ENCODE results near the gene COL6A1. TPM values are rescaled to one million over a fixed set of nuclear protein-coding genes. Genes with fewer than 3 reads are reported as not detected.
A peak's percentile ranks its signal among the peaks of the same experiment; 100 is the strongest.

The COL6A1 gene
- total RNA-seq, 3 donors from 2014 or later (not counting 1 experiment from before 2014, with no cell fraction given), result 1.0 to 5.2 (median 2.5) TPM

- ATAC-seq (no peak), DNase-seq (no peak)
- no peak overlapping the region for H3K4me3 ChIP-seq (ENCODE audit: low read length)
- H3K36me3 Mint-ChIP-seq, result no peaks in the 10 kb centered on the region
- H3K27me3 Mint-ChIP-seq (ENCODE audit: low read depth in 2 of 2), result peaks cover 0 to 5% of the 10 kb centered on the region in 2 donors
- no peak overlapping the region for H3K27ac ChIP-seq (ENCODE audit: low read length)
- H3K4me1 ChIP-seq (ENCODE audit: control insufficient read depth, insufficient read depth, low read length), result no peaks in the 10 kb centered on the region
- no peak overlapping the region for H3K4me3 Mint-ChIP-seq
- intact Hi-C loops (cut with micrococcal nuclease), result no loop called here
- WGBS (ENCODE audit: insufficient coverage), result 93% methylated on average over 52 of the region's 52 CpGs
- no peaks in the 10 kb centered on the region for H3K27me3 ChIP-seq (ENCODE audit: control insufficient read depth, insufficient read depth, low read length)
- no peak for TF ChIP-seq CTCF (IDR thresholded peaks at IDR 0.05)
- H3K9me3 Mint-ChIP-seq, result no peaks in the 10 kb centered on the region
- no peak overlapping the region for H3K27ac Mint-ChIP-seq
- no peaks in the 10 kb centered on the region for H3K9me3 ChIP-seq (ENCODE audit: control insufficient read depth, insufficient read depth, low read length)
- H3K36me3 ChIP-seq (ENCODE audit: control insufficient read depth, insufficient read depth, low read length), result no peaks in the 10 kb centered on the region
- no peaks in the 10 kb centered on the region for H3K4me1 Mint-ChIP-seq
Observed at GRCh38 chr21:46037331-46038325, 56.1 kb downstream of the COL6A1 start.

- Histone ChIP-seq H3K36me3 (ENCODE audit: control insufficient read depth, insufficient read depth, low read length) (no peaks in the 10 kb centered on the region), H3K4me3 (ENCODE audit: low read length) (no peak overlapping the region), H3K4me1 (ENCODE audit: control insufficient read depth, insufficient read depth, low read length) (no peaks in the 10 kb centered on the region), H3K27me3 (ENCODE audit: control insufficient read depth, insufficient read depth, low read length) (no peaks in the 10 kb centered on the region), H3K9me3 (ENCODE audit: control insufficient read depth, insufficient read depth, low read length) (no peaks in the 10 kb centered on the region), H3K27ac (ENCODE audit: low read length) (no peak overlapping the region)
- no peak overlapping the region for H3K4me3 Mint-ChIP-seq
- H3K27me3 Mint-ChIP-seq (ENCODE audit: low read depth in 2 of 2), result peaks cover 0 to 5% of the 10 kb centered on the region in 2 donors
- TF ChIP-seq CTCF (IDR thresholded peaks at IDR 0.05), result no peak
- H3K4me1 Mint-ChIP-seq, result no peaks in the 10 kb centered on the region
- H3K9me3 Mint-ChIP-seq, result no peaks in the 10 kb centered on the region
- intact Hi-C loops (cut with micrococcal nuclease), result no loop called here
- 88% methylated on average over 23 of the region's 24 CpGs for WGBS (ENCODE audit: insufficient coverage)
- DNase-seq (no peak), ATAC-seq (no peak)
- H3K27ac Mint-ChIP-seq, result no peak overlapping the region
- H3K36me3 Mint-ChIP-seq, result no peaks in the 10 kb centered on the region
Observed at GRCh38 chr21:46038341-46038829, 56.8 kb downstream of the COL6A1 start.

- TF ChIP-seq CTCF (IDR thresholded peaks at IDR 0.05), result no peak
- no peaks in the 10 kb centered on the region for H3K27me3 ChIP-seq (ENCODE audit: control insufficient read depth, insufficient read depth, low read length)
- WGBS (ENCODE audit: insufficient coverage), result 92% methylated on average over 23 of the region's 23 CpGs
- H3K27ac ChIP-seq (ENCODE audit: low read length), result no peak overlapping the region
- Mint-ChIP-seq H3K27ac (no peak overlapping the region), H3K27me3 (ENCODE audit: low read depth in 2 of 2) (peaks cover 0 to 5% of the 10 kb centered on the region in 2 donors), H3K36me3 (no peaks in the 10 kb centered on the region), H3K9me3 (no peaks in the 10 kb centered on the region), H3K4me1 (no peaks in the 10 kb centered on the region), H3K4me3 (no peak overlapping the region)
- no peaks in the 10 kb centered on the region for H3K4me1 ChIP-seq (ENCODE audit: control insufficient read depth, insufficient read depth, low read length)
- H3K4me3 ChIP-seq (ENCODE audit: low read length), result no peak overlapping the region
- H3K36me3 ChIP-seq (ENCODE audit: control insufficient read depth, insufficient read depth, low read length), result no peaks in the 10 kb centered on the region
- intact Hi-C loops (cut with micrococcal nuclease), result no loop called here
- H3K9me3 ChIP-seq (ENCODE audit: control insufficient read depth, insufficient read depth, low read length), result no peaks in the 10 kb centered on the region
- DNase-seq (no peak), ATAC-seq (peak in 1 of 3 donors; percentile 19)
Observed at GRCh38 chr21:46038871-46039397, 57.4 kb downstream of the COL6A1 start.

All from natural killer cell (primary cell).